Measurements from ENCODE around the gene ELP2. TPM values are rescaled to one million over a fixed set of nuclear protein-coding genes. Genes with fewer than 3 reads are reported as not detected.

The ELP2 gene
- total and polyA plus RNA-seq, 9 of the 15 experiments (the other 6 are each of a cell fraction or from before 2014, with no cell fraction given), result 76.8 to 192 (median 140) TPM

GRCh38 chr18:36129300-36130038 lies at the start of gene ELP2, which contains the start of gene SLC39A6 (continued):
- TF ChIP-seq ZNF407 (IDR thresholded peaks at IDR 0.05; ENCODE audit: low read depth), result no peak
- no peak for TF ChIP-seq CUX1 (CRISPR knock-in tag; IDR thresholded peaks at IDR 0.05)
- peak; percentile 86 for TF ChIP-seq VEZF1 (CRISPR knock-in tag; IDR thresholded peaks at IDR 0.05)
- TF ChIP-seq ZNF780A (CRISPR knock-in tag; IDR thresholded peaks at IDR 0.05), result no peak
- TF ChIP-seq ZNF785 (CRISPR knock-in tag; IDR thresholded peaks at IDR 0.05), result no peak
- no peak for TF ChIP-seq ZNF79 (CRISPR knock-in tag; IDR thresholded peaks at IDR 0.05; ENCODE audit: low read depth)
- TF ChIP-seq TCF3 (CRISPR knock-in tag; IDR thresholded peaks at IDR 0.05), result no peak; the same call in none of the 2 replicates
- TF ChIP-seq ILF3 (IDR thresholded peaks at IDR 0.05; ENCODE audit: borderline replicate concordance), result no peak
- no peak for TF ChIP-seq MYBL2 (IDR thresholded peaks at IDR 0.05; ENCODE audit: low read depth)
- TF ChIP-seq MYBL2 (CRISPR knock-in tag; IDR thresholded peaks at IDR 0.05; ENCODE audit: borderline replicate concordance), result no peak
- no peak for TF ChIP-seq ZC3H8 (IDR thresholded peaks at IDR 0.05)
- TF ChIP-seq E2F3 (CRISPR knock-in tag; IDR thresholded peaks at IDR 0.05), result 0 out of 2 replicates have a peak, but pooled peaks have one; percentile 15

All from K562 (cell line).